Stimulated activated CD4-positive, alpha-beta T cell treated with anti-CD3 and anti-CD28 coated beads, Interleukin-1b, Interleukin-23, amount 100 ng/mL, for 4 hours (primary cell): ENCODE data around the gene TRAF3IP1.

Source experiments
- DNase-seq, 2 donors: peaks; one replicate each; pipeline ENCODE4 v3.0.0-alpha.2; 2020; ENCODE audit warnings: low read depth in 2 of 2

Gene TRAF3IP1

DNA sequence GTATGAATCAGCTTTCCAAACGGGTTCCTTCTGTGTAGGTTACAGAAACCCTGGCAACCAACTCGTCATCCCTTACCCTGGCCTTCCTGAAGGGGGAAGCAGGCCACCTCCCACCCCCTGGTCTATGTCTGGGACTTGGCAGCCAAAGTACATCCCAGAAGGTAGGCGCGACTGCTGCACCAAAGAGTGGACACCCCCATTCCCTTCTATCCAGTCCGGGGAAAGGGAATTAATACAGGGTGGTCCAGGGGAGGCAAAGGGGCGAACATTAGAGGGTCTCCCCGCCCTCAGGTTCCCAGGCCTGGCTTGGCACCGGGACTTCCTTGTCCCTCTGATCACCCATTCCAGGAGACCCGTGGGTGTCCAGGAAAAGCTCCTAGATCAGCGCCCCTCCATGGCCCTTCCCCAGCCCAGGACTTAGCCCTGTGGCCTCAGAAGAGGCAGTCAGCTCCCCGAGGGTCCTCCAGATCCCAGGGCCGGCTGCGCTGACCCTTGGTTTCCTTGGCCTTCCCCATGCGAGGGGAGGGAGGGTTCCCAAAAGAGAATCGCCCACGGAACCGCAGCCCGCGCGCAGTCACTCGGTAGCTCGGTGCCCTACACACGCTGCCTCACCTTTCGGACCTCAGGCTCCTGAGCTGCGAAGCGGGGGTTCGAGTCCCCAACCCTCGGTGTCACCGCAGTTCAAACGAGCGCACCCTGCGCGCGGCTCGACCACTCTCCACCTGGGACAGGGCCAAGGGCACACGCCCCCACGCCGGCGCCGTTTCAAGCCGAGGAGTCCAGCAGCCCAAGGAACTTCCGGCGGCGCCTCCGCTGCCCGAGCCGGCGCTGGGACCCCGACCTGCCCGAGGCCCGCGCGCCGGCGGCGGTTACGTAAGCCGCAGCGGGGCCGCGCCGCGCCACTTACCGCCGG, 32.3 kb upstream of the TRAF3IP1 start, which contains the start of gene PER2:
PER2 (minus strand) TSS at position 874 of the 913 bp plus-strand sequence. CDS start 10,674 bp downstream, outside the sequence.
- no peak for DNase-seq

GRCh38 chr2:238288650-238289573, 31.4 kb upstream of the TRAF3IP1 start:
- peak; percentile 96 to 97 for DNase-seq

- DNase-seq: no peak
These were observed 30.7 kb upstream of the TRAF3IP1 start for GRCh38 chr2:238289574-238289973.

DNA sequence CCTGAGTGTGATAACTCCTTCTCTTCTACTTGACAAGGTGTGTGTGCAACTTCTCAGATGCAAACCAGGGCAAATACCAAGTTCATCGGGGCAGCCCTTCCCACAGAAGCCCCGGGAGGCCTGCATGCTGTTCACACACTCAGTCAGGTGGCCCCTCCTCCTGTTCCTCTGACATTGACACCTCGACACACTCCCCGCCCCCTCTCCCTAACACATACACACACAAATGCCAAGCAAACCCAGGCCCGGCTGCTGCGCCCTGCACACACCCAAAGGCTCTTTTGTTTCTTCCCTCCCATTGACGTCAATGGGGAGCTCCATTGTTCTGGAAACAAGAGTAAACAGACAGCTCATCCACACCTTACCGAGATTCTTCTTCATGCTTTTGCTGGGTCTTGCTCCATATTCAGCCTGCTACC, 30.2 kb upstream of the TRAF3IP1 start:
- DNase-seq: no peak

- DNase-seq: no peak
These were observed 29.4 kb upstream of the TRAF3IP1 start for GRCh38 chr2:238290715-238291549.

DNA sequence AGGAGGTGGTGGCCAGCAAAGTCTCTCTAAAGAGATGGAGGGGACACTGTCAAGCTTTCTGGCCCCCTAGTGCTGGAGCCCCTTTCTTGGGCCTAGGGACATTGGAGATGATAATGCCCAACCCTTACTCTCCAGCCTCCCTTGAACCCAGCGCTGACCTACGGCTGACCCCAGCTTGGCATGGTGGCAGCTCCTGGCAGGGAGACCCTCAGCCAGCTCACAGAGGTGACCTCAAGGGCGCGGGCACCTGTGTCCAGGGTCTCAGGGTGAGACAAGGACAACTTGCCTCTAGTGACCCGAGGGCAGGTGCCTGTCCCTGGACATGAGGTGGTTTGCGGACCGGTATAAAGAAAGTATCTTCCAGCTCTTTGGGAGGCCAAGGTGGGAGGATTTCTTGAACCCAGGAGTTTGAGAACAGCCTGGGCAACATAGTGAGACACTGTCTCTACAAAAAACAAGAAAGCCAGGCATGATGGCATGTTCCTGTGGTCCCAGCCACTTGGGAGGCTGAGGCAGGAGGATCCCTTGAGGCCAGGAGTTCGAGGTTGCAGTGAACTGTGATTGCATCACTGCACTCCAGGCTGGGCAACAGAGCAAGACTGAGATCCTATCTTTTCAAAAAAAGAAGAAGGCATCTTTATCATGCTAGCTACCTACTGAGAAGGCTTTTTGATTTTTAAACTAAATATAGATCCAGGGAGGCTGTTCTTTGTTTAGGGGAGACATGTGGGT, 28.6 kb upstream of the TRAF3IP1 start:
- DNase-seq: no peak

DNA sequence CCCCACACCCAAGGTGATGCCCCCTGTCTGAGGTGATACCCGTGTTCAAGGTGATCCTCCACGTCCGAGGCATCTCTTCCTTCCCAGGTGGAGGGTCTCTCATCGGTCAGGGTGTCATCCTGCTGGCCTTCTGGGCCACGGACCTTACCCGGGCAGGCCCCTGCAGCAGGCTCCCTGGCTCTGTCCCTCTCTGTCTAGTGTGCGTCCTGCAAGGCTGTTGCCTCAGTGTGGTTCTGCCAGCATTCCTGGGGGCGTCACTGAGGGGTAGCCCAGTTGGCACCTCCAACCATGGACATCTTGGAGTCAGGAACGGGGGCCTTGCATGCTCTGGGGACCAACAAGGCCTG, 26.3 kb upstream of the TRAF3IP1 start:
- DNase-seq: no peak

- DNase-seq: no peak
These were observed 25.8 kb upstream of the TRAF3IP1 start for GRCh38 chr2:238294393-238295143.

DNA sequence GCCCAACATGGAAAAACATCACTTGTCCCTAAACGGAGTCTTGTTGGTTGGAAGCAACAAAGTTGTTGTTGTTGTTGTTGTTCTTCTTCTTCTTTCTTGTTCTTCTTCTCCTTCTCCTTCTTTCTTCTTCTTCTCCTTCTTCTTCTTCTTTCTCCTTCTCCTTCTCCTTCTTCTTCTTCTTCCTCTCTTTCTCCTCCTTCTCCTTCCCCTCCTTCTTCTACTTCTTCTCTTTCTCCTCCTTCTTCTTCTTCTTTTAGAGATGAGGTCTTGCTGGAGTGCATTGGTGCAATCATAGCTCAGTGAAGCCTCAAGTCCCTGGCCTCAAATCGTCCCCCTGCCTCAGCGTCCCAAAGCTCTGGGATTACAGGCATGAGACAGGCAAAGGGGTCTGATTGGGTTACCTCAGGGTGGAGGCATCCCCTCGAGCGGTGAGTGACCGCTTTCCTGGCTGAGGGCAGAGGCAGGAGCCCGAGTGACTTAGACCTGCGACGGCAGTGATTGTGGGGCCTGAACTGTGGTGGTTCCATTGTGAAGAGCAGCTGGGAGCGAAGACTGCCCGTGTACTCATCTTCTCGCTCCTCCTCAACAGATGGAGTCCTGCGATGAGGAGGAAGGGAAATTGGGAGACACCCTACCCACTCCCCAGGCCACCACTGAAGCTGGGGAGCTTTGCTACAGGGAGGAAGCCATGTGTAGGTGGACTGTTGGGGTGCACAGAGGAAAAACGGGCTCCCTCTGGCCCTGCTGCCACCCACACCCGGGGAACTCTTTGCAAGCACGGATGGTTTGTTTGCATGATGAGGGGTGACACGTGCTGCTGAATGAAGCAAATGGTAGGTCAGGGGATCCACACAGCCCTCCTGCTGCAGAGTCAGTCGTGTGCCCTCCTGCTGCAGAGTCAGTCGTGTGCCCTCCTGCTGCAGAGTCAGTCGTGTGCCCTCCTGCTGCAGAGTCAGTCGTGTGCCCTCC, 24.9 kb upstream of the TRAF3IP1 start:
- no peak for DNase-seq

GRCh38 chr2:238296638-238297457, 23.5 kb upstream of the TRAF3IP1 start:
- DNase-seq: no peak

DNA sequence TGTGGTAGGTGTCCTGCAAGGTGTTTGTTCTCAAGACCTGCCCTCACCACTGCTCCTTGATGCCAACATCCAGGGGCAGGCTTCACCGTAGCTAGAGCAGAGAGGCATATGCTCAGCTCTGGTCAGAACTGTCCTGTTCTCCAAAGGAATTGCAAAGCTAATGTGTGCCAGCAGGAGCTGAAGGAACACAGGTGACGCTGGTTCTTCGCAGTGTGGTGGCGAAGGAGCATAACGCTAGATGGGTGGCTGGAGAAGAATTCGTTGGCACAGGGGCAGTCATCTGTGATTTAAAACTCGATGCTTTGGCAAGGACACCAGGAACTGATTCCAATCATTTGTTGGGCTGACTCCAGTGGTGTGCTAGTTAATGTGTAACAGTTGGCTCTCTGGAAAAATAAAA, 20.5 kb upstream of the TRAF3IP1 start:
- no peak for DNase-seq

DNA sequence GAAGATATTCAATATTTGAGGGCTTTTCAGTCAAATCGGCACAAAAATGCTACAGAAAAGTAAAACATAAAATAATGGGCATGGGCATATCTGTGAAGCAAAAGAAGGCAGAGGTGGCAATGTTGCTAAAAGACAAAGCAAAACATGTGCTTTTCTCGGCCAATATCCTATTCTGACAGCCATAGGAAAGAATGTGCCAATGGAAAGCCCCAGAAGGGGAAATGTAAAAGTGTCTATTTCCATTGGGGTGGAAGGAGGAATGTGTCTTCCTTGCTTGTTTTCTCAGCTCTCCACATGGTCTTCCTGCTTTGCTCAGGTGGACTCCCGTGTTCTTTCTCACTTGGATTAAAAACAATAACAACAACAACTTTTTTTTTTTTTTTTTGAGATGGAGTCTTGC, 18.2 kb upstream of the TRAF3IP1 start:
- no peak for DNase-seq

GRCh38 chr2:238302751-238303150, 17.6 kb upstream of the TRAF3IP1 start:
- DNase-seq: no peak

- DNase-seq: no peak
These were observed 16.2 kb upstream of the TRAF3IP1 start for GRCh38 chr2:238304116-238304515.

DNA sequence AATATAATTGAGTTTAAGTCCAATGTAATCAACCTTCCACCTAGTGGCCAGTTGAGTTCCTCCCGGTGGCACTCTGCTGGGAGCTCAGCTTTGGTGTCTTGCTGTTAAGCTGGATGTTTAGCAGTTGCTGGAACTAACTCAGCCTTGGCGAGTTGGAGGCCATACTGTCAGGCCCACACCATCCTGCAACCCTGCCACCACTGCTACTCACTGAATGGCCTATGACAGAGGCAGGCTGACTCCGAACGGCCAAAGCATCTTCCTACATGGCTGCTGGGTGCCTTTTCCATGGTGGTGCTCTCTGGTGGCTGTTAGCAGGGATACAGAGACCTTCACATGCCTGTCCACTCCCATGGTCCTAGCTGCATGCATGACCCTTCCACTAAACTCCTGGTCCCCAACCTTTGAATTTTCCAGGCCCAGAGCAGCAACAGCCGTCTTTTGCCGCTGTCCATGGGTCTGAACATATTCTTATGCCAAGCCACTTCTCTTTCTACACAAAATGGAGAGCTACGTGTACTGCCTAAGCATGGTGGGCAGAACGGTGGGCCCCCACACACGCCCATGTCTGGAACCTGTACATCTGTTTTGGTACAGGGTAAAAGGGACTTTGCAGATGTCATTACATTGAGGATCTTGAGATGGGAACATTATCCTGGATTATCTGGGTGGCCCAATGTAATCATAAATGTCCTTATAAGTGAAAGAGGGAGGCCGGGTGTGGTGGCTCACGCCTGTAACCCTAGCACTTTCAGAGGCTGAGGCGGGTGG, 15.0 kb upstream of the TRAF3IP1 start:
- DNase-seq: no peak

- DNase-seq: no peak
These were observed 14.2 kb upstream of the TRAF3IP1 start for GRCh38 chr2:238305965-238306671.

- DNase-seq: no peak
These were observed 13.7 kb upstream of the TRAF3IP1 start for GRCh38 chr2:238306672-238306998.
